ENCODE results near the gene IDH3B.
A peak's percentile ranks its signal among the peaks of the same experiment; 100 is the strongest.

The IDH3B gene

DNA sequence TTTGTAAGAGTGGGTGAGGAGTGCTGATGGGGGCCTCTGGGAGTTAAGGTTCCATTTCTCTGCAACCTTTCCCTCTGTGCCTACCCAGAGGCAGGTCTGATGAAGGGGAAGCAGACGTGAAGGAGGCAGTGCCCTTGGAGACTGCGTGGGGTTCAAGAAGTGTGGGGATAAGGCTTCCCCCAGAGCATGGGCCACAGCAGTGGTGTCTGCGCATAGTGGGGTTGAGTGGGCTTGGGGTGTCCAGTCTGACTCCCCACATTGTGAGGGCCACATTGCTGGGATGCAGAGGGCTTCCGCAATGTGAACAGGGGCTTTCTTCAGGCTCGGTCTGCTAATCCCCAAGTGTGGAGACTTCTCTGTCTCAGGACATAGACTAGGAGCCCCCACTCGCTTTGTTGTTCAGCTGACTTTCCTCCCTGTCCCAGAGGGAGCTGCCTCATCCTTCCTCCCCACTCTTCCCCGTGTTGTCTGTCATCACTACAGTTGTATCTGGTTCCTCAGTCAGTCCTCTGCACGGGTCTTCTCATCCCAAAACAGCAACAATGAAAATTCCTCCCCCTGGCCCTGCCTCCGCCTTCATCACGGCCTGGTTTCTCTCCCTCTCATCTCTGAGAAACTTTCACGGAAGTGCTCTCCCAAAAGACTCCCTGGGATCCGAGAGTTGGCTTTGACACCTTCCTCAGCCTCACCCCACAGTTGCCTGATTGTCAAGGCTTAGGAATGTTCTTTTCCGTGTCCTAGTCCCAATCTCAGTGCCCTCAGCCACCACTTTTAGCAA is 31.4 kb upstream of the IDH3B start:
- TF ChIP-seq EZH2phosphoT487 (IDR thresholded peaks at IDR 0.05; ENCODE audit: low read depth) (no peak), CTCF (IDR thresholded peaks at IDR 0.05; ENCODE audit: low read depth, low read length) (no peak)
- Histone ChIP-seq H3K79me2 (ENCODE audit: low read length) (no peaks in the 10 kb centered on the region), H4K20me1 (ENCODE audit: insufficient read depth, low read length) (no peaks in the 10 kb centered on the region), H3K27me3 (ENCODE audit: low read depth, low read length) (peaks cover 29% of the 10 kb centered on the region), H3K4me3 (ENCODE audit: low read length) (no peak overlapping the region), H3K9me3 (ENCODE audit: insufficient read depth, low read length) (no peaks in the 10 kb centered on the region), H2AFZ (ENCODE audit: low read depth, low read length) (no peak overlapping the region), H3K27ac (ENCODE audit: low read length) (no peak overlapping the region), H3K36me3 (replicated peaks; ENCODE audit: low read depth, low read length) (no peaks in the 10 kb centered on the region), H3K4me2 (ENCODE audit: low read length) (no peak overlapping the region), H3K9ac (ENCODE audit: low read length) (no peak overlapping the region), H3K4me1 (ENCODE audit: low read length) (no peaks in the 10 kb centered on the region)

DNA sequence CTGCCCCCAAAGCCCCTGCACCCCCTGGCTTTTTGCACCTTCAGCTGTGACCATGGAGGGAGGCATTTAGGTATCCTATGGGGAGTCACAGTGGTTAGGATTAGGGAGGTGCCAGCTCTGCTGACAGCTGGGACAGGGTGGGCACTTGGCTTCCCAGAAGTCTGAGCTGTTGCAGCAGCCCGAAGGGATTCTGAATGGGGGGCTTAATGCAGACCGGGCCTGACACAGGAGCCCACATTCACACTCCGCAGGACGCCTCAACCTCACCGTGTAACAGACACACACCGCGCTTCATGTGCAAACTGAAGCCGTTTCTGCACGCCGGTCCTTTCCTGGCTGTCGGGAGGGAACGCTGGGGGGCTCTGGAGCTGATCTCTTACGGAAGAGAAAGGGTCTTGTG is 30.5 kb upstream of the IDH3B start:
- Histone ChIP-seq H2AFZ (ENCODE audit: low read depth, low read length) (no peak overlapping the region), H3K4me3 (ENCODE audit: low read length) (no peak overlapping the region), H3K27ac (ENCODE audit: low read length) (no peak overlapping the region), H3K4me1 (ENCODE audit: low read length) (no peaks in the 10 kb centered on the region), H3K79me2 (ENCODE audit: low read length) (no peaks in the 10 kb centered on the region), H3K9ac (ENCODE audit: low read length) (no peak overlapping the region), H3K36me3 (replicated peaks; ENCODE audit: low read depth, low read length) (no peaks in the 10 kb centered on the region), H3K4me2 (ENCODE audit: low read length) (no peak overlapping the region), H4K20me1 (ENCODE audit: insufficient read depth, low read length) (no peaks in the 10 kb centered on the region), H3K27me3 (ENCODE audit: low read depth, low read length) (peaks cover 24% of the 10 kb centered on the region), H3K9me3 (ENCODE audit: insufficient read depth, low read length) (no peaks in the 10 kb centered on the region)
- TF ChIP-seq EZH2phosphoT487 (IDR thresholded peaks at IDR 0.05; ENCODE audit: low read depth) = no peak
- no peak for TF ChIP-seq CTCF (IDR thresholded peaks at IDR 0.05; ENCODE audit: low read depth, low read length)

- H2AFZ ChIP-seq (ENCODE audit: low read depth, low read length) = no peak overlapping the region
- H3K9me3 ChIP-seq (ENCODE audit: insufficient read depth, low read length) = no peaks in the 10 kb centered on the region
- no peak overlapping the region for H3K4me2 ChIP-seq (ENCODE audit: low read length)
- no peak overlapping the region for H3K9ac ChIP-seq (ENCODE audit: low read length)
- no peaks in the 10 kb centered on the region for H3K36me3 ChIP-seq (replicated peaks; ENCODE audit: low read depth, low read length)
- no peak overlapping the region for H3K27ac ChIP-seq (ENCODE audit: low read length)
- peaks cover 21% of the 10 kb centered on the region for H3K27me3 ChIP-seq (ENCODE audit: low read depth, low read length)
- no peaks in the 10 kb centered on the region for H3K79me2 ChIP-seq (ENCODE audit: low read length)
- no peaks in the 10 kb centered on the region for H4K20me1 ChIP-seq (ENCODE audit: insufficient read depth, low read length)
- no peak overlapping the region for H3K4me3 ChIP-seq (ENCODE audit: low read length)
- no peaks in the 10 kb centered on the region for H3K4me1 ChIP-seq (ENCODE audit: low read length)
- TF ChIP-seq CTCF (IDR thresholded peaks at IDR 0.05; ENCODE audit: low read depth, low read length) (no peak), EZH2phosphoT487 (IDR thresholded peaks at IDR 0.05; ENCODE audit: low read depth) (no peak)
Measured at GRCh38 chr20:2694008-2694471, 30.0 kb upstream of the IDH3B start.

GRCh38 chr20:2693286-2694007 is 29.4 kb upstream of the IDH3B start:
- no peaks in the 10 kb centered on the region for H3K79me2 ChIP-seq (ENCODE audit: low read length)
- no peaks in the 10 kb centered on the region for H3K4me1 ChIP-seq (ENCODE audit: low read length)
- H3K9ac ChIP-seq (ENCODE audit: low read length) = no peak overlapping the region
- no peak for TF ChIP-seq EZH2phosphoT487 (IDR thresholded peaks at IDR 0.05; ENCODE audit: low read depth)
- TF ChIP-seq CTCF (IDR thresholded peaks at IDR 0.05; ENCODE audit: low read depth, low read length) = no peak
- H2AFZ ChIP-seq (ENCODE audit: low read depth, low read length) = no peak overlapping the region
- peaks cover 19% of the 10 kb centered on the region for H3K27me3 ChIP-seq (ENCODE audit: low read depth, low read length)
- peak overlapping the region; percentile 61 for H3K4me3 ChIP-seq (ENCODE audit: low read length)
- no peaks in the 10 kb centered on the region for H3K9me3 ChIP-seq (ENCODE audit: insufficient read depth, low read length)
- H3K4me2 ChIP-seq (ENCODE audit: low read length) = peak overlapping the region; percentile 47; the same call in 1 of the 2 replicates
- H3K27ac ChIP-seq (ENCODE audit: low read length) = no peak overlapping the region
- no peaks in the 10 kb centered on the region for H4K20me1 ChIP-seq (ENCODE audit: insufficient read depth, low read length)
- no peaks in the 10 kb centered on the region for H3K36me3 ChIP-seq (replicated peaks; ENCODE audit: low read depth, low read length)
